K562 (cell line): ENCODE measurements around the gene OPRM1. TPM values are rescaled to one million over a fixed set of nuclear protein-coding genes. Genes with fewer than 3 reads are reported as not detected.
A peak's percentile ranks its signal among the peaks of the same experiment; 100 is the strongest.

Experiments
- ATAC-seq: fragments of 200-7000 bp; cut with Tn5 transposase; 3 replicates; pipeline ENCODE4 v1.9.1; 2020; ENCODE audit warnings: moderate library complexity
- BruUV-seq: library from RNA; stranded (reverse); fragments of 400-500 nt; replicated peaks from 2 replicates; lab custom pipeline; 2021; lab: Mats Ljungman, UMichigan
- CTCF ChIA-PET: fragments of 300-600 bp; formaldehyde crosslinking; extraction: SDS; loops from one replicate; lab custom pipeline; 2021; ENCODE audit warnings: low intra/inter-chr PET ratio; lab: Yijun Ruan, JAX
- POLR2A ChIA-PET: fragments of 300-600, 350-650 bp; sonication (Branson Sonifier 250); formaldehyde crosslinking; extraction: SDS; loops from one replicate; lab custom pipeline; 2021; ENCODE audit warnings: antibody characterized with exemption, inconsistent platforms; lab: Yijun Ruan, JAX
- DNase-seq, 4 experiments: peaks; one replicate each; pipeline versions ENCODE4 v3.0.0 to v3.0.0-alpha.2; 2011 to 2018; ENCODE audit warnings: low spot score in 3 of 4, mixed read lengths in 3 of 4; ENCODE audit errors: extremely low read depth in 1 of 4
- FAIRE-seq: peaks from 2 replicates; lab custom pipeline; 2011; peaks lifted over from hg19 to GRCh38; lab: Jason Lieb, UNC
- H2AFZ ChIP-seq: 2 replicates; pipeline ENCODE4 v1.6.0; 2011; ENCODE audit warnings: low read depth, low read length, control low read depth, inconsistent platforms
- H3K27ac ChIP-seq: fragments of 200-600 bp; 3 replicates; pipeline ENCODE4 v1.8.0; 2011; ENCODE audit warnings: low read depth, mild to moderate bottlenecking, control low read depth, inconsistent platforms, low read length, moderate library complexity, mixed read lengths; ENCODE audit errors: extremely low read depth
- H3K27me3 ChIP-seq, 2 experiments: fragments of 300-600 bp in 1 of 2; 2 replicates in 1 of 2; 3 replicates in 1 of 2; pipeline versions ENCODE4 v1.6.0 to v1.8.0; 2011; ENCODE audit warnings: inconsistent platforms in 2 of 2, low read length in 2 of 2, mild to moderate bottlenecking in 1 of 2, mixed read lengths in 1 of 2, moderate library complexity in 1 of 2; ENCODE audit not compliant: control insufficient read depth in 2 of 2, insufficient read depth in 2 of 2
- H3K36me3 ChIP-seq: fragments of 300-600 bp; 3 replicates; pipeline ENCODE4 v1.8.0; 2011; ENCODE audit warnings: mild to moderate bottlenecking, low read length, inconsistent platforms; ENCODE audit not compliant: control insufficient read depth, insufficient read depth
- H3K4me1 ChIP-seq, 2 experiments: fragments of 200-600 bp in 1 of 2; replicated peaks in 1 of 2; 2 replicates in 1 of 2; 3 replicates in 1 of 2; pipeline versions ENCODE4 v1.5.1 to v1.8.0; 2011; ENCODE audit warnings: inconsistent platforms in 2 of 2, low read length in 2 of 2, mild to moderate bottlenecking in 1 of 2, mixed read lengths in 1 of 2, moderate library complexity in 1 of 2; ENCODE audit not compliant: control insufficient read depth in 2 of 2, insufficient read depth in 2 of 2
- H3K4me2 ChIP-seq: 2 replicates; pipeline ENCODE4 v1.6.1; 2011; ENCODE audit warnings: low read length, control low read depth, inconsistent platforms, mixed read lengths; ENCODE audit not compliant: insufficient read depth
- H3K4me3 ChIP-seq: fragments of 200-600 bp; sonication (generic), shearing (Covaris generic); 2 replicates; pipeline ENCODE4 v1.5.1; 2016; ENCODE audit warnings: control low read depth, inconsistent platforms
- H3K79me2 ChIP-seq: fragments of 200-600 bp; 3 replicates; pipeline ENCODE4 v1.8.0; 2011; ENCODE audit warnings: low read length, inconsistent platforms; ENCODE audit not compliant: control insufficient read depth, insufficient read depth
- H3K9ac ChIP-seq, 2 experiments: 2 replicates each; pipeline versions ENCODE4 v1.6.0 to v1.6.1; 2011; ENCODE audit warnings: low read depth in 2 of 2, low read length in 2 of 2, control low read depth in 1 of 2, inconsistent platforms in 1 of 2, mild to moderate bottlenecking in 1 of 2, mixed read lengths in 1 of 2; ENCODE audit not compliant: insufficient read depth in 1 of 2
- H3K9me1 ChIP-seq: one replicate; pipeline ENCODE4 v1.6.0; 2011; ENCODE audit warnings: inconsistent platforms, mild to moderate bottlenecking, low read length, moderate library complexity; ENCODE audit not compliant: control insufficient read depth, insufficient read depth
- H3K9me3 ChIP-seq: replicated peaks from 2 replicates; pipeline ENCODE4 v1.5.1; 2011; ENCODE audit warnings: low read depth, low read length, inconsistent platforms; ENCODE audit not compliant: control insufficient read depth, insufficient read depth
- H4K20me1 ChIP-seq: replicated peaks from 2 replicates; pipeline ENCODE4 v1.6.1; 2011; ENCODE audit warnings: low read length, inconsistent platforms, mixed read lengths; ENCODE audit not compliant: control insufficient read depth, insufficient read depth
- ATF7 ChIP-seq: fragments of 450-650 bp; IDR thresholded peaks from 2 replicates; pipeline ENCODE4 v1.7.1; 2014; ENCODE audit warnings: mild to moderate bottlenecking, moderate library complexity
- WGBS: fragments of 100-300 bp; shearing (Covaris generic); methylation state at CpG from one replicate; pipeline ENCODE4 v1.1.6; 2016; ENCODE audit warnings: low coverage, mixed read lengths; ENCODE audit not compliant: insufficient coverage; ENCODE audit errors: missing lambda C conversion rate; 5-methylcytosine and 5-hydroxymethylcytosine counted together
- in situ Hi-C: fragments of 300-500 bp; cut with MboI; formaldehyde crosslinking; loops from 4 replicates; pipeline ENCODE4 v1.15.0; 2018; ENCODE audit warnings: inconsistent platforms, mixed read lengths
- intact Hi-C: fragments of 100-400 bp; cut with micrococcal nuclease; formaldehyde crosslinking; loops from 2 replicates; pipeline ENCODE4 v1.14.2; 2022
- polyA plus RNA-seq, 8 experiments: library from polyadenylated mRNA; depleted of rRNA in 4 of 8; stranded (reverse) in 5 of 8; unstranded in 3 of 8; fragments of >200 nt; fragmentation: Nextera tagmentation in 2 of 8; fragmentation: Illumina TruSeq in 1 of 8; extraction: Ambion mirVana in 2 of 8; extraction: Trizol in 1 of 8; gene quantifications; 2 replicates each; pipeline versions ENCODE4 v1.2.1 to v1.2.3, GENCODE V29; 2011 to 2014; ENCODE audit warnings: inconsistent platforms in 1 of 8, missing spikeins in 1 of 8
- total RNA-seq, 7 experiments: library from RNA; depleted of rRNA in 6 of 7; stranded (reverse); fragments of >200 nt in 6 of 7; fragmentation: Illumina TruSeq in 2 of 7; extraction: Trizol in 2 of 7; gene quantifications; 2 replicates each; pipeline versions ENCODE4 v1.2.1 to v1.2.3, GENCODE V29; 2011 to 2021; ENCODE audit warnings: low replicate concordance in 1 of 7
- TF ChIP-seq, protein P1 (sequence below), 2 experiments: fragments of 450-650 bp in 1 of 2; sonication (generic) in 1 of 2; formaldehyde crosslinking in 1 of 2; IDR thresholded peaks in 1 of 2; conservative IDR thresholded peaks in 1 of 2; 2 replicates each; pipeline versions ENCODE4 v1.6.1 to v1.8.1; 2016 to 2023; ENCODE audit warnings: mild to moderate bottlenecking in 2 of 2, moderate library complexity in 2 of 2, inconsistent platforms in 1 of 2, missing genetic modification reagents in 1 of 2
- TF ChIP-seq, protein P2 (sequence below): fragments of 250-450 bp; sonication (Bioruptor Pico); IDR thresholded peaks from 2 replicates; pipeline ENCODE4 v1.9.0; 2021; ENCODE audit warnings: mild to moderate bottlenecking

The OPRM1 gene
- total and polyA plus RNA-seq, 9 of the 15 experiments (the other 6 are each of a cell fraction or from before 2014, with no cell fraction given): not detected

DNA sequence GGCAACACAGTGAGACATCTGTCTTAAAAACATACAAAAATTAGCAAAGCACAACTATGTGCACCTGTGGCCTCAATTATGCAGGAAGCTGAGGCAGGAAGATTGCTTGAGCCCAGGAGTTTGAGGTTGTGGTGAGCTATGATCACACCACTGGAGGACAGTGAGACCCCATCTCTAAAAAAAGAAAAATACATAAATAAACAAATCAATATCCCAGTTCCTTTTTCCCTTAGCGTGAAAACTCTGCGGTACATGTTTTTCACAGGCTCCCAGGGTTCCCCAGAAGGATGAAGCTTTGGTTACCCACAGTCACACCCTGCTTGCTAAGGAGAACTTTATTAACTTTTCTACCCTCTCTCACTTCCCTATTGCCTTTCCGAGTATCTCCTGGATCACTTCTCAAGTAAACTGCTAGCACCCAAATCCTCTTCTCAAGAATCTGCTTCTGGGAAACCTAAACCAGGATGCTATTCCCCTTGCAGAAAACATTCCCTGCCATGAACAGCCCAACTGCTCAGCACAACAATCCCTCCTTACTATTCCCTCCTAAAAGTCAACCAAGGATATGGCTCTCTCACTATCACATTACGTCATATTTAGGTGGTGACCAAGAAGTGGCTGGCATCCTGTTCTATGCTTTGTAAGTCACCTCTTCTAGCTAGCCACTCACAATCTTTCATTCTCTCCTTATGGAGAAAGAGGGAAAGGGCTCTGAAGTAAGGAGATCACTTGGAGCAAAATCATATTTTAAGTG lies 195.2 kb downstream of the OPRM1 start:
- Histone ChIP-seq H3K9ac (no peak overlapping the region), H3K27ac (no peak overlapping the region), H3K9me1 (no peaks in the 10 kb centered on the region), H3K4me3 (no peak overlapping the region), H3K9me3 (no peaks in the 10 kb centered on the region), H3K4me1 (no peaks in the 10 kb centered on the region), H4K20me1 (no peaks in the 10 kb centered on the region), H3K27me3 (peaks cover 0 to 5% of the 10 kb centered on the region in 2 experiments; a peak in 1 of 5 replicates), H3K79me2 (no peaks in the 10 kb centered on the region), H3K4me2 (no peak overlapping the region), H3K36me3 (no peaks in the 10 kb centered on the region), H2AFZ (no peak overlapping the region)
- ChIA-PET CTCF (no interaction called here), POLR2A (no interaction called here)
- in situ Hi-C loops (no loop called here), intact Hi-C loops (no loop called here)
- BruUV-seq: no TSS peak
- DNase-seq: no peak
- TF ChIP-seq, protein P1, sequence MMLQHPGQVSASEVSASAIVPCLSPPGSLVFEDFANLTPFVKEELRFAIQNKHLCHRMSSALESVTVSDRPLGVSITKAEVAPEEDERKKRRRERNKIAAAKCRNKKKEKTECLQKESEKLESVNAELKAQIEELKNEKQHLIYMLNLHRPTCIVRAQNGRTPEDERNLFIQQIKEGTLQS (IDR thresholded peaks at IDR 0.05): peak; percentile 30; the same call in 1 of the 2 replicates
- TF ChIP-seq, protein P1 (CRISPR knock-in tag; conservative IDR thresholded peaks at IDR 0.05): no peak
- TF ChIP-seq ATF7: peak; percentile 44; the same call in 1 of the 2 replicates
- TF ChIP-seq, protein P2, sequence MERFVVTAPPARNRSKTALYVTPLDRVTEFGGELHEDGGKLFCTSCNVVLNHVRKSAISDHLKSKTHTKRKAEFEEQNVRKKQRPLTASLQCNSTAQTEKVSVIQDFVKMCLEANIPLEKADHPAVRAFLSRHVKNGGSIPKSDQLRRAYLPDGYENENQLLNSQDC (CRISPR knock-in tag): no peak
- ATAC-seq: no peak
- no peak for FAIRE-seq
- WGBS: 0% methylated on average over 4 of the region's 4 CpGs
